Activated CD8-positive, alpha-beta memory T cell treated with anti-CD3 and anti-CD28 coated beads, Interleukin-2, amount 50 U/mL, for 24 hours (primary cell): ENCODE results near the gene ANK2.

Source experiments
- DNase-seq: peaks from one replicate; pipeline ENCODE4 v3.0.0-alpha.2; 2020; ENCODE audit errors: extremely low read depth

ANK2 gene

DNA sequence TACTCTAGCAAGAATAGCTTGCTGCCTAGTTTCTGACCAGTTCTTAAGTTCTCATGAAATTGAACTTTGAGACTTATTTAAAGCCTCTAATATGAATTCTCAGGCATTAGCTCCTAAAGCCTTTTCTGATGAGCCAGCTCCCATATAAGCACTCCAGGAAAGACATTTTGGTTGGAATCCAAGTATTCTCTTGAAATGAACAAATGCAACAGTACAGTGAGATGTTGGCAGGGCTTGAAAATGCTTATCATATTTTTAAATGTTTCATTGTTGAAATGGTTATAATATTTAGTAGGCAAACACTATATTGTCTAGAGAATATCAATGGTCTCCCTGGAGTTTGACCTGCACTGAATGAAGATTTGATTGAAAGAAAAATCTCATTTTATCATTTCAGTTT, 240.3 kb downstream of the ANK2 start:
- DNase-seq, result no peak

DNA sequence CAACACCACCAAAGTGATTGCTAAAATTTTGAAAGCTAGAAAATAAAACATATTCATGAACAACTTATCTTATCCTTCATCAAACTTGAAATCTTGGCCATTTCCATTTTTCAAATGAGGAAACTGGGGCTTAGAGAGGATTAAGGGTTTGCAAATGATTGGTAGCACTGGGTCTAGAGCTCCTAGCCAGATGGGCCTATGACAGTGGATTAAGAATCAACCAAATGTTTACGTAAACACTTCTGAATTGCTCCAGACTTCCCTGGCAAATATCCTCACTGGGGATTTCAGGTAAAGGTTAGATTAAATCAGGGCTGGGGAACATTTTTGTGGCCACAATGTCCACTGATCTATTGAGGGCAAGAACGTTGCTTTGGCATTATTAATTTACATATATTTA, 241.2 kb downstream of the ANK2 start:
- no peak for DNase-seq

DNA sequence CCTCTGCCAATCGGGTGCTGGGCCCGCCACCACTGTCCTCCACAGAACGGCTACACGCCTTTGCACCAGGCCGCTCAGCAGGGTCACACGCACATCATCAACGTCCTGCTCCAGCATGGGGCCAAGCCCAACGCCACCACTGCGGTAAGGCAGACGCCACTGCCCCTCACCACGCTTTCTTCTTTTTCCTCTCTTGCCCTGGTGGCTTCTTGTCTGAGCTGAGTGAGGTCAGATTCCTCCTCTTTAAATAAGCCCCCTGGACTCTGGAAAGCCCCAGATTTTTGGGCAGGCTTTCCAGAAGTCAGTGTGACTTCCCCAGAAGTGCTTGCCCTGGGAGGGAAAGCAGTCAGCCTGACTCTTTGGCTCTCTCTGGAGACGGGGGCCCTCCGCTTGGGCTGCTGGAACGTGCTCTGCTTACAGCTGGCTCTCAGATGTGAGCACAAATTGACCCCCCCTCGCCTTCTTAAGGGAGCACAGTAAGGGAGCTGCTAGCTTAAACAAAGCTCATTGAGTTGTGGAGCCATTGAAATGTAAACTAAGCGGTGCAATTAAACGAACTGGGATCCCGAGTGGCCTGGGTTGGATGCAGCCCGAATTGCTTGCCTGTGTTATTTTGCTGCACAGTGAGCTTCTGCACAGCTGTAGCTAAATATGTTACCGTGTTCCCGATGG, 243.1 kb downstream of the ANK2 start:
- DNase-seq, result no peak

DNA sequence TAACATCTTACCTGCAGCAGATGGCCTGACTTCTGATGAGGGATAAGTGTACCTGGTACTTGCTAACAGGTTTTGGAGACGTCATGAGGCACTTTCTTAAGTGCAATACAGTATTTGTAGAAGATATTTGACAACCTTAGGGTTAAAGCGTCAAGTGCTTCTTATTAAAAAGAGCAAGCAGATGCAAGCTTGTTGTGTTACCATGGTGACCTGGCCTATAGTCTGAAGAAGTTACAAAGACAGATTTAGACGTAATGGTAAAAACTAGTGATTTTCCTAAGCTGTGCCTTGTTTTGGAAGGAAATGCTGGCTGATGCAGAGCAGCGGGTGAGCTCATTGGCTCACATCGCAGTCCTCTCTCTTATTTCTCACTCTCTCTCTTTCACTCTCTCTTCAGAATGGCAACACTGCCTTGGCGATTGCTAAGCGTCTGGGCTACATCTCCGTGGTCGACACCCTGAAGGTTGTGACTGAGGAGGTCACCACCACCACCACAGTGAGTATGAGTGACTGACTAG, 243.6 kb downstream of the ANK2 start:
- DNase-seq, result no peak

DNA sequence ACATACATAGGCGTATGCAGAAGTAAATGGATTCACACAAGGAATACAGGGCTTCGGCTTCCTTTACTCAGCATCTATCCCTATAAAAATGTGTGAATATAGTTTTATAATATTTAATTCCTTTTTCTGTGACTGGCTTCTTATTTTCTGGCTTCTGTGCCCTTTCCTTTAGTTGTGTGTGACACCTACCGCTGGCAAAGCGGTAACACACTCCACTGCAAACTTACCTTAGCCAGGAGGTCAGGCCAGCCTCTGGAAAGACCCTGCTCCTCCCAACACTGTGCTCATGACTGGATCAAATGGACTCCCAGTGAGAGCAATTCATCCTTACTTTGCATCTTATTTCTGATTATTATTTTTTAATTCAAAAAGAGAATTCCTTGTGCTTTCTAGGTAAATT, 244.2 kb downstream of the ANK2 start:
- no peak for DNase-seq

DNA sequence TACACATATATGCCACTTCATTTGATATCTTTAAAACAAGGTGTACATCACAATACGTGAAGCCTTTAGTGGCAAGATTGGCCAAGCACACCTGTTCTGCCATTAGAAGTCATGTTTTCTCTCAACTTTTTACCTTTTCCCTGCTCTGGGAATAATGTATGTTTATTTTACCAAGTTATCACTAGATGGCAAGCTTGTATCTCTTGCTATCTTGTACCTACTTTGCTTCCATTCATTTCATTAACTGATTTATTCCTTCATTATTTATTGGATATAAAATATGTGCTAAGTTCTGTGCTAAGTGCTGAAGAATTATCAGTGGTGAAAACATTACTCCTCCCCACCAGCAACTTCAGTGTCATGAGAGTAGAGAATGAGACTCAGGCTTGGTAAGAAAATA, 245.5 kb downstream of the ANK2 start:
- DNase-seq, result no peak

DNA sequence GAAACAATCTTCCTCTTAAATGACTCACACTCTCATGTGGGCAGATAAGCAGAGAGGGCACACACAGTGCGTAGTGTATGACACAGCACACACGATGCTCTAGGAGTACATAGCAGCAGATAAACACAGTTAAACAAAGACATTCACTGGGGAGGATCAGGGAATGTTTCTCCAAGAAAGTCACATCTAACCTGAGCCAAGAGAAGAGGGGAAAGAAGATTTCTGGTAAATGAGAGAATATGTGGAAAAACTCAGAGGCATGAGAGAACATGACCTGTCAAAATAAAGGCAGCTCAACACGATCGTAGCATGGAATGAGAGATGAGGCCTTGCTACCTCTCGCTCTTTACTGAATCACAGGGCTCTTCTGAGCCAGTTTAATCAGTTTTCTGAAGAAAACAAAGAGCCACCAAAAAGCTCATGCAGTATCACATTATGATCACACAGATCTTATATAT, 251.0 kb downstream of the ANK2 start:
- DNase-seq, result no peak

DNA sequence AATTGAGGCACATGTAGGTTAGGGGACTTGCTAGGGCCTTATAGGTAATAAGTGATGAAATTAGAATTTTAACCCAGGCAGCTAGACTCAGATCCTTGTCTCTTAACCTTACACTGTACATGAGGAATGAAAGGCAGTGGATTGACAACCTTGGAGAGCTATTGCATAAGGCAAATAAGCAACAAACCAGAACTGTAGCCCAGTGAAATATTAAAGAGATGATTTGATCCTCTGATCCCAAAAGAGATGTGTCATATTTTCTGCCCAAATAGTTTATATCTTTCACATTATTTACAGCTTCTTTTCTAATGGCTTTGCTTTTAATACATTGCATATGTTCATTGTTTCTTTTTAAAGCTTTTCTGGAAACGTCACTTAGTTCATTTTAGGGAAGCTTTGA, 252.6 kb downstream of the ANK2 start:
- DNase-seq, result no peak

DNA sequence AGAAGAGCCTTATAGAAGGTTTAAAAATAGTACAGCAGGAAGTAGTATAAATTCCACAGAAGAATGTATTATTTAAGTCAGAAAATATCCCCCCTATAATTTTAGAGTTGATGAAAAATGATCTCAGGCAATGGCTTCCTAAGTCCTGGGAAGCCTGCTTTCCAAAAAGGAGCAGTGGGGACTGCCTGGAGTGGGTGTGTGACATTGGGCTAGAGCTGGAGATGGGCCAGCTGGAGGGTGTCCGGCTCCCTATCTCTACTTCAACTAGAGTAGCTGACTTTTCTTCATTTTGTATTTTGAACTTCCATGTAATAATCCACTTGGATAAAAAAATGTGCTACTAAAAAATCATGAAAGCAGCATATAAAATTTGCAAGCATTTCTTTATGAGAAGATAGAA, 253.9 kb downstream of the ANK2 start:
- no peak for DNase-seq

DNA sequence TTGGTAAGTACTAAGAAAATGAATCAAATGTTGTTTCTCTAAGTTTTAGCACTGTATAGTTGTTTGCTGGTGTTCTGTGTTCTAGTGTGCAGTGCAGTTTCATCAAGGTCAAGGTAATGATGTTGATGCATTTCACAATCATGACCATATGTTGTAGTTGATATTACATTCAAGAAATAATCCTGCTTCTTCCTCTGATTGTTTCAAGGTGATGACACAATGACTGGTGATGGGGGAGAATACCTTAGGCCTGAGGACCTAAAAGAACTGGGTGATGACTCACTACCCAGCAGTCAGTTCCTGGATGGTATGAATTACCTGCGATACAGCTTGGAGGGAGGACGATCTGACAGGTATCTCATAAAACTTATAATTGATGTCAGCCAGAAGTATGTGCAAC, 261.6 kb downstream of the ANK2 start:
- no peak for DNase-seq

DNA sequence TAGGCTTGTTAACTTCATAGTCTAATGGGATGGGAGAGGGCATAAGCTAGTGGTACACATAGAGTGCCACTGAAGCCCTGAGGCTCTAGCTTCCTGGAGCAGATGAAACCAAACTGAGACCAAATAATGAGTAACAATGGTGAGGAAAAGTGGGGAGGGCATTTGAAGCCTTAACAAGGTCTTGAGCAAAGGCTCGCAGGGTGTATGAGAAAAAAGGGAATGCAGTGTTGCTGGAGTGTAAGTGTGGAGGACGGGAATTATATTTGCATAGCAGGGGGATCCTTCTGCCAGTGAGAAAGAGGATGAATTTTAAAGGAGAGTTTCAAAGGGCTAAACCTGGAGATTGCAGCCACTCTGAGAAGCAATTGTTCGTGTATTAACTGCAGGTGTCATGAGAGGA, 263.1 kb downstream of the ANK2 start:
- DNase-seq, result no peak

DNA sequence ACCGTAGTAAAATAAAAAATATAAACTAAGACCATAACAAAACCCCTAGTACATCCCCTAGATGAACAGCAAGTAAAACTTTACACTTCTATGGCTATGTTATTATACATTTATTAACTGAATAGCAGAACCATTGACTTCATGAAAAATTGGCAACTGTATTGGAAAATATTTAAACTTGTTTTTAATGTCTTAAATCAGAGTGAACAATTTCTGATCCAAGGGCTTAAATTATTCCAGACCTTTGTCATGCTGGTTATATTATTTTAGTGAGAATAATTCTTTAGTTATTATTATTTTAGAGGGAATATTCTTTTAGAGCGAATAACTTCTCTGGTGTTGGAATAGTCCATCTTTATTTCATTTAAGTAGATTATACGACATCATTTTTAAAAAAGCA, 265.0 kb downstream of the ANK2 start:
- no peak for DNase-seq

DNA sequence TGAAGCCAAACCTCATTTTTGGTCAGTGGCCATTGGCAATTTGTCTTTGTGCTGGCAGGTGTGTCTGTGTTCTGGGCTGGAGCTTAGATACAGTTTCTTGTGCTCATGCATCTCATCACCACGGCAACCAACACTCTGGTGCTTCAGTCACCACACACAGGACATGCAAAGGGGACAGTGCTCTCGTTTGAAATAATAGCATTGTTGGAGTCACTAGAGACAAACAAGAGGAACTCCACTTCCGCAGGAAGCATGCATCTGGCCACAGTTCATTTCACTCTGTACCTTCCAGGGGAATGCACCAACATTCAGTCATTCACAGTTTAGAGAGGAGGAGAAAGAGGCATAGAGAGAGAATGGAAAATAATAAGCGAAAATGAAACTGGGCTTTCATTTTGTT, 267.4 kb downstream of the ANK2 start:
- no peak for DNase-seq

DNA sequence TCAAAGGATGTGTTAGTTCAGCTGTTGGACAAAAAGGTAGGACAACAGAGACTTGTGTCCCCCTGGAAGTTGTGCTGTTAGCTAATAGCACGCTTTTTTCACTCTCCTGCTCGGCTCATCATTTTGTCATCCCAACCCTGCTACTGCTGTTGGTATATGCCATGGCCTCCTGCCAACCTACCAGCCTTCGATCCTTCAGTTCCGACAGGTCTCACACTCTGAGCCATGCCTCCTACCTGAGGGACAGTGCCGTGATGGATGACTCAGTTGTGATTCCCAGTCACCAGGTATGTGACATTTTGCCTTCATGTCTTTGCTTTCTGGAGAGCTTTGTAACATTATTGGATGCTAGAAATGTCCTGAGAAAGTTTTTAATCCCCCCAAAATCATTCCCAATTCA, 268.1 kb downstream of the ANK2 start:
- no peak for DNase-seq

DNA sequence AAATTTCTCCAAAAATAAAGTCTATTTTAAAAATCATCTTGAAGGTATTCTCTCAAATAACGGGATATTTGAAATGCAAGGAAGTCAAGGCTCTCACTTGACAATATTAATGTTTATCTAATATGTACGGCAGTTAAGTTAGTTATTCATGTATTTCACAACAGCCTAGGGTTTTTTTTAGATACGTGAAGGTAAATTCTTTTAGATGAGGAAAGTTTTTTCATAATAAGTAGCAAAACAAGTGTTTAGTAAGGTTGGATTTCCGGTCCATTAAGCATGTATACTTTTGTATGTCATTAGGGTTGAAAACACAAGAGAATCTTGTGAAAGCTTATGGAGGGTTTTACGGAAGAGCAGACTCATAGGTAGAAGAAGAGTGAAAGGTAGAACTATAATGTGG, 273.3 kb downstream of the ANK2 start:
- no peak for DNase-seq

DNA sequence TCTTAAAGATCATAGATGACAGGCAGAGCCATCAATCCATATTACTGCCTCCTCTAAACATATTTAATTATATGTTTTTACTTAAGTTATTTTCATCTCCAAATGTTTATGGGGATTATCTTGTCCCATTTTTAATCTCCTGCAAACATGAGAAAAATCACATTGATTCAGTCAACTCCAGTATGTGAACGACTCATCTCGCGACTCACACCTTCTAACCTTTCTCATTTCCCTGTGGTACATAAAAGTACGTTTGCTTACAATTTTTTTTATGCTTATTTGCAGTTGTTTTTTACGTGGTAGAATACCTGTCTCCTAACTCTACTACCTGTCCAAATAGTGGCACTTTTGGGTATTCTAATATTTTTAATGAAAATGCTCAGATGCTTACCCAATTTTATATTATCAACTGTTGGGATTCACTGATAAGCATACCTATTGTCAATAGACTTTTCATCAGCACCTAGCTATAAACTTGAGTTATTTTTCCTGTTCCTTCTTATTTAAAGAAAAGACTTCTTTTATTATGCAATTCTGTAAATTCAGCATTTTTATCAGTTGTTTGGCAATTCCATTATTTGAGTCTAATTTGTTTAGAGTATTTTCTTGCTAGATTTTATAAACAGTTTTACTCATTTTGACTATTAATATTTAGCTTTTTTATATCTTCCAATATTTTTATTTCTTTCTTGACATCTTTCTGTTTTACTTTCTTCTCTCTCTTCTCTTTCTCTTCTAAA, 276.6 kb downstream of the ANK2 start:
- DNase-seq, result no peak

DNA sequence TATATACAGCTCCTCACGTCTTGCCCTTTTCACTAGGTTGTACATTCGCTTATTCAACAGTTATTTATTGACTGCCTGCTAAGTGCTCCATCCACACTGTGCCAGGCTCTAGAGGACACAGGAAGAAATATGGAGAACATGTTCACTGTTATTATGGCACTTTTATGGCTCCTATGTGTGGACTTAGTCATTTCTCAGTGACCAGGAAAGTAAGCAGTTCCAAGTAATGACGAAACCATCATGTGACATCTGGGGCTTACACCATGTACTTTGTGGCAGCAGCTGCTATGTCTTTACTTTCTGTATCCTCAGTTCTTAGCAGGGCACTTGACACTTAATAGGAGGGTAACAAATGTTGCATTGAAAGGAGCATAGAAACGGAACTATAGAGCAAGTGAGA, 278.0 kb downstream of the ANK2 start:
- no peak for DNase-seq

DNA sequence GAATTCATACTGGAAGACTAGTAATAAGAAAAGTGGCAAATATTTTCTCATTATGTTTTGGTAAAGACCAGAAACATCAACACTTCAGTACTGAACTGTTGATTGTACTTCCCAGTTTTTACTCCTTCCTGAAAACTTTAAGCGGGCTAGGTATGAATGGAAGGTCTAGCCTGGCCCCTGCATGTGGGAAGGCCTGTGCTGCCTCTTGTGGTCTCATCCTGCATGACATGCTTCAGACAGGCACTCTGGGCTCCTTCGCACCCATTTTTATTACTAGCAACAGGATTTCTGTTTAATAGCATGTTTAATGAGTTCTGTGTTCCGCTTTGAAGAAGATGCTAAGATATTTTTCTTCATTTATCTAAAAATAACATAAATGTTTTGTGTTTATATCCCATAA, 279.1 kb downstream of the ANK2 start:
- DNase-seq, result no peak

DNA sequence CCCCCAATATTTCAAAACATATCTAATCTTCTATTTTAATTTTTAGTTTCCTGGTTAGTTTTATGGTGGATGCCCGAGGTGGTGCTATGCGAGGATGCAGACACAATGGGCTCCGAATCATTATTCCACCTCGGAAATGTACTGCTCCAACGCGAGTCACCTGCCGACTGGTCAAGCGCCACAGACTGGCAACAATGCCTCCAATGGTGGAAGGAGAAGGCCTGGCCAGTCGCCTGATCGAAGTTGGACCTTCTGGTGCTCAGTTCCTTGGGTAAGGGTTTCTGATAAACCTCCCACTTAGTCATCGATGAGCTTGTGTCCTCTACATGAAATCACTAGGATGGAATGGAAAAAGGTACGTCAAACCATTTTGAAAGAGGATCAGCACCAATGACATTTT, 280.7 kb downstream of the ANK2 start:
- DNase-seq, result no peak

DNA sequence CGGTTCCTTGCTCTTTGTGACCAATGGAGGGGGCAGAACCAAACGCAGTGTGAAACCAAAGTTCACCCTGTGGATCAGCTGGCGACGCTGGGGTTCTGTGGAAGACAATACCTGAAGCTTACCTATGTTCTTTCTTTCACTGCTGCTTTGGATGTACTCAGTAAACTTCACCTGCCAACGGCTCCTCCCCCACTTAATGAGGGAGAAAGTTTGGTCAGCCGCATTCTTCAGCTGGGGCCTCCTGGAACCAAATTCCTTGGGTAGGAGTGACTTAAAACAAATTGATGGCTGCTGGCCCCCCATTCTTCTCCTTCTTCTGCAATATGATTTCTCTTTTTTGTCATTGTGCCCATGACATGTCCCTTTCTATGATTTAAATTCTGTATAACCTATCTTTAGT, 282.4 kb downstream of the ANK2 start:
- no peak for DNase-seq

DNA sequence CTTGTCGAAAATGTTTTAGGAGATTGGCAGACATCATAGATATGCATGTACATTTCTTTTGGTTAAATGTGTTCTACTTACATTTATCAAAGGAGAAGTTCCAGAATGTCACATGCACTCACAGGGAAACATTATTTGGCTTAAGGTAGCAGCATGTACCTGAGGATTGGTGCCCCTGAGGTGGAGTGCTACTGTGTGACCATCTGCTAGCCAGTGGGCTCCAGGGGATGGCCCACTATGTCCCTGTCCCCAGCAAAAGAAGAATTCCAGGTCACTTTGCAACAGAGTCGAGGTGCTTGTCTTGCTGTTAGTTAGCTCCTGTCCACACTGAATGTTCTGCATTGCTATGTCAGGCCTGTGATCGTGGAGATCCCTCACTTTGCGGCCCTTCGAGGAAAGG, 283.2 kb downstream of the ANK2 start:
- DNase-seq, result no peak

DNA sequence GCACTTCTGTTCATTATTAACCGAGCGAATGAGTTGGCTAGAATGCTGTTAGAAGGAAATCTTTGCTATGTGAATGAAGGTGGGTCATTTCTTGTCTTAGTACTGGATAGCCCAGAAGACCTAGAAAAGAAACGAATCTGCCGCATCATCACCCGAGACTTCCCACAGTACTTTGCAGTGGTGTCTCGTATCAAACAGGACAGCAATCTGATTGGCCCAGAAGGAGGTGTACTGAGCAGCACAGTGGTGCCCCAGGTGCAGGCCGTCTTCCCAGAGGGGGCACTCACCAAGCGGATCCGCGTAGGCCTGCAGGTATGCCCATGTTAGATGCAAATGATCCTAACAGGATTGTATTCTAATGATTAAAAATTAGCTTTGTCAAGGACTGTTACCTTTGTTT, 286.3 kb downstream of the ANK2 start:
- no peak for DNase-seq

DNA sequence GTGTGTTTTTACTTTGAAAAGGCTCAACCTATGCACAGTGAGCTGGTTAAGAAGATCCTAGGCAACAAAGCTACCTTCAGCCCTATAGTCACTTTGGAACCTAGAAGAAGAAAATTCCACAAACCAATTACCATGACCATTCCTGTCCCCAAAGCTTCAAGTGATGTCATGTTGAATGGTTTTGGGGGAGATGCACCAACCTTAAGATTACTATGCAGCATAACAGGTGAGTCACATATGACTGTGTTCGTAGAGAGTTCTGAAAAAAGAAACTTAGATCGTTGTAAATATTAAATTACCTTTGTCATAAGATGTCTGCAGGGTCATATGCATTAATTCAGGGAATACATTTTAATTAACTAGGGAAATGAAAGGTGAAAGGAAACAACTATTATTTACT, 287.1 kb downstream of the ANK2 start:
- no peak for DNase-seq

DNA sequence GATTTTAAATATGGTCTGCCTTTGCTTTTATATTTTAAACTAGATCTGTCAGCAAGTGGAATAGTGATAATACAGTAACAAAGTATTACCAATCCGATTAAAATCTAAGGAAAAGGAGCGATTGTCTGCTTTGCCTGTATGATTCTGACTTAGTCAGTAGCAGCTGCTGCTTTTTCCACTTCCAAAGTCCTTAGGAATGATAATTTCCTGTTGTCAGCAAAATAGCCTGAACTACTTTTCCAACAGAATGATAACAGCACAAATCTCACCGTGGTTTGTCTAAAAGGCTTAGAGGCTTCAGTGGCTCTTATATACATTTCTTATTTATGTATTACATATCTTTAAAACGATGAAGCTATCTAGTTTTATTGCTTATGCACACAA, 290.0 kb downstream of the ANK2 start:
- DNase-seq, result no peak
